ENCODE measurements around the gene PLS1. TPM values are rescaled to one million over a fixed set of nuclear protein-coding genes. Genes with fewer than 3 reads are reported as not detected.
"Not testable (repeated sequence)": the region's sequence is repeated elsewhere in the genome, so short reads cannot be mapped to it uniquely, and the experiment has no call there.

Gene PLS1
- total and polyA plus RNA-seq, 4 experiments from 2014 or later, result 2.7 to 6.2 (median 4.0) TPM

DNA sequence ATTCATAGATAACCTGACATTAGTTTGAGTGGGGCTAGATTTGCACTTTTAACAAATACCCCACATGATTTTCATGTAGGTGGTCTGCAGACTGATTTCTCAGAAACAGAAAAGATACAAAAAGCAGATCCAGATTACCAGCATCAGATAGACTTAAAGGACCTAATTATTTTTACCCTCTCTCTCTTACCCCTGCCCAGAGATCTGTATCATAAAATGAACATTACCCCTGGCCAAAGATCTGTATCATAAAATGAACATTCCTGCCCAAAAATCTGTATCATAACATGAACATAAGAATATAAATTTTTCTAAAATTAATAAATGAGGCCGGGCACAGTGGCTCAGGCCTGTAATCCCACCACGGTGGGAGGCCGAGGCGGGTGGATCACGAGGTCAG lies 113.0 kb downstream of the PLS1 start:
- no peaks in the 10 kb centered on the region for H3K9me3 ChIP-seq (ENCODE audit: control insufficient read depth in 1 of 2, low read length in 2 of 2)
- Mint-ChIP-seq H3K27ac (no peak overlapping the region), H3K9me3 (no peaks in the 10 kb centered on the region), H3K27me3 (peaks cover 1 to 2% of the 10 kb centered on the region in 2 donors), H3K4me1 (peaks cover 0 to 3% (median under 1%) of the 10 kb centered on the region in 4 donors), H3K36me3 (no peaks in the 10 kb centered on the region), H3K4me3 (no peak overlapping the region)
- H3K27ac ChIP-seq (ENCODE audit: low read depth, low read length), result no peak overlapping the region
- CTCF ChIA-PET (ENCODE audit: partially characterized antibody), result no interaction called here
- H3K27me3 ChIP-seq (ENCODE audit: insufficient read depth, low read length), result no peaks in the 10 kb centered on the region
- no peak overlapping the region for H3K4me3 ChIP-seq (ENCODE audit: low read length in 2 of 2)
- intact Hi-C loops (cut with micrococcal nuclease), result no loop called here
- no peaks in the 10 kb centered on the region for H3K36me3 ChIP-seq (ENCODE audit: insufficient read depth, low read length)
- H3K4me1 ChIP-seq (ENCODE audit: insufficient read depth, low read length), result no peaks in the 10 kb centered on the region
- no peak for DNase-seq
- POLR2A ChIA-PET (ENCODE audit: partially characterized antibody), result no interaction called here

DNA sequence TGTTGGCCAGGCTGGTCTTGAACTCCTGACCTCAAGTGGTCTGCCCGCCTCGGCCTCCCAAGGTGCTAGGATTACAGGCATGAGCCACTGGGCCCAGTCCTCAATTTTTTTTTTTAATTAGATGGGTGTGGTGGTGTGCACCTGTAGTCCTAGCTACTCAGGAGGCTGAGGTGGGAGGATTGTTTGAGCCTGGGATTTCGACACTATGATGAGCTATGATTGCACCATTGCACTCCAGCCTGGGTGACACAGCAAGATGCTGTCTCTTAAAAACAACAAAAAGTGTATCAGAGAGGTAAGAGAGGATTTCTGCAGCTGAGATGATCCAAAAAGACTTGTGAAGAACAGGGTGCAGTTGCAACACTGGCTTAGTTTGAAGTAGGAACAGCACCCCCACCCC lies 118.7 kb downstream of the PLS1 start:
- CTCF ChIA-PET (ENCODE audit: partially characterized antibody); H3K36me3 ChIP-seq (ENCODE audit: insufficient read depth, low read length); H3K27ac ChIP-seq (ENCODE audit: low read depth, low read length); POLR2A ChIA-PET (ENCODE audit: partially characterized antibody); H3K27ac Mint-ChIP-seq; H3K4me3 Mint-ChIP-seq; DNase-seq; H3K4me3 ChIP-seq (ENCODE audit: low read length in 2 of 2); H3K4me1 ChIP-seq (ENCODE audit: insufficient read depth, low read length); H3K27me3 ChIP-seq (ENCODE audit: insufficient read depth, low read length); H3K4me1 Mint-ChIP-seq; H3K9me3 ChIP-seq (ENCODE audit: control insufficient read depth in 1 of 2, low read length in 2 of 2); H3K36me3 Mint-ChIP-seq; H3K9me3 Mint-ChIP-seq; intact Hi-C loops (cut with micrococcal nuclease): not testable (repeated sequence)
- H3K27me3 Mint-ChIP-seq, result peaks cover 15 to 28% of the 10 kb centered on the region in 2 donors

DNA sequence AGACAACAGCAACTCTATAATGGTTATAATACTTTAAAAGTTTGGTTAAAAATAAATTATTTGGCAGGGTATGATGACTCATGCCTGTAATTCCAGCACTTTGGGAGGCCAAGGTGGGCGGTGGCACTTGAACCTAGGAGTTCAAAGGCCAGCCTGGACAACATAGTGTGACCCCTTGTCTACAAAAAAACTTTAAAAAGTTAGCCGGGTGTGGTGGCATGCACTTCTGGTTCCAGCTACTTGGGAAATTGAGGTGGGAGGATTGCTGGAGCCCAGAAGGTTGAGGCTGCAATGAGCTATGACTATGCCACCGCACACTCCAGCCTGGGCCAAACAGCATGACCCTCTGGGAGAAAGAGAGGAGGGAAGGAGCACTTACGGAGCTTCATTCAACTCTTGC lies 119.9 kb downstream of the PLS1 start:
- POLR2A ChIA-PET (ENCODE audit: partially characterized antibody), result no interaction called here
- no peak overlapping the region for H3K27ac ChIP-seq (ENCODE audit: low read depth, low read length)
- CTCF ChIA-PET (ENCODE audit: partially characterized antibody), result no interaction called here
- no peaks in the 10 kb centered on the region for H3K4me1 ChIP-seq (ENCODE audit: insufficient read depth, low read length)
- H3K9me3 Mint-ChIP-seq, result no peaks in the 10 kb centered on the region
- no peak overlapping the region for H3K27ac Mint-ChIP-seq
- no peaks in the 10 kb centered on the region for H3K36me3 Mint-ChIP-seq
- no peaks in the 10 kb centered on the region for H3K27me3 ChIP-seq (ENCODE audit: insufficient read depth, low read length)
- no peak for DNase-seq
- intact Hi-C loops (cut with micrococcal nuclease), result no loop called here
- H3K4me3 Mint-ChIP-seq, result no peak overlapping the region
- H3K36me3 ChIP-seq (ENCODE audit: insufficient read depth, low read length), result no peaks in the 10 kb centered on the region
- no peaks in the 10 kb centered on the region for H3K9me3 ChIP-seq (ENCODE audit: control insufficient read depth in 1 of 2, low read length in 2 of 2)
- H3K4me3 ChIP-seq (ENCODE audit: low read length in 2 of 2), result no peak overlapping the region
- H3K4me1 Mint-ChIP-seq, result no peaks in the 10 kb centered on the region
- peaks cover 19 to 37% of the 10 kb centered on the region in 2 donors for H3K27me3 Mint-ChIP-seq

DNA sequence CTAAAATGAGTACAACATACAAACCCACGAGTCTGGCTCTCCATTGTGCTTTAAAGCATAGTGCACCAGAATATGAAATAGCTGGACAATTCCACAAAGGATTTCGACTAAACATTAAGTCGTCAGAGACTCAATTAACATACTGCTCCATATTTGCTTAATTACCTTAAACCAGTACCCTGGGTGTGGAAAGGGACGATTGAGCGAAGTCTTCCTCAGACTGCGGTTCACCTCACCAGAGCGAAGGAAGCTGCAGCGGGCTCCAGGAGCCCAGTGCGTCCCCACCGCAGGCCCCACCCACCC lies 127.4 kb downstream of the PLS1 start:
- H3K27ac ChIP-seq (ENCODE audit: low read depth, low read length), result no peak overlapping the region
- H3K4me3 ChIP-seq (ENCODE audit: low read length in 2 of 2), result no peak overlapping the region
- peaks cover 12% of the 10 kb centered on the region for H3K4me1 ChIP-seq (ENCODE audit: insufficient read depth, low read length)
- Mint-ChIP-seq H3K9me3 (no peaks in the 10 kb centered on the region), H3K36me3 (peaks cover 0 to 2% of the 10 kb centered on the region in 2 donors), H3K4me3 (peak overlapping the region; percentile 88 to 91 (median 90)), H3K27me3 (peaks cover 11 to 20% of the 10 kb centered on the region in 2 donors), H3K27ac (peak overlapping the region in 6 of 7 donors; percentile 25 to 96 (median 92)), H3K4me1 (peaks cover 8 to 15% (median 15%) of the 10 kb centered on the region in 4 donors)
- no peak for DNase-seq
- ChIA-PET CTCF (ENCODE audit: partially characterized antibody) (interaction anchor here (1.1 to 2.0 kb wide), 2 partner anchors 136 to 144 kb away, joined by 3 to 7 read pairs; partner anchors contain the start of gene ATR), POLR2A (ENCODE audit: partially characterized antibody) (interaction anchor here (0.8 to 2.3 kb wide), 8 partner anchors 9 to 1248 kb away, joined by 4 to 18 read pairs (median 6); partner anchors contain the start of genes ATR, DIPK2A, PLS1 and U2SURP)
- no peaks in the 10 kb centered on the region for H3K36me3 ChIP-seq (ENCODE audit: insufficient read depth, low read length)
- H3K27me3 ChIP-seq (ENCODE audit: insufficient read depth, low read length), result no peaks in the 10 kb centered on the region
- intact Hi-C loops (cut with micrococcal nuclease), result loop anchor here (5.0 kb wide), 1 partner anchor 1249 kb away; the partner anchor contains the start of gene DIPK2A
- no peaks in the 10 kb centered on the region for H3K9me3 ChIP-seq (ENCODE audit: control insufficient read depth in 1 of 2, low read length in 2 of 2)

DNA sequence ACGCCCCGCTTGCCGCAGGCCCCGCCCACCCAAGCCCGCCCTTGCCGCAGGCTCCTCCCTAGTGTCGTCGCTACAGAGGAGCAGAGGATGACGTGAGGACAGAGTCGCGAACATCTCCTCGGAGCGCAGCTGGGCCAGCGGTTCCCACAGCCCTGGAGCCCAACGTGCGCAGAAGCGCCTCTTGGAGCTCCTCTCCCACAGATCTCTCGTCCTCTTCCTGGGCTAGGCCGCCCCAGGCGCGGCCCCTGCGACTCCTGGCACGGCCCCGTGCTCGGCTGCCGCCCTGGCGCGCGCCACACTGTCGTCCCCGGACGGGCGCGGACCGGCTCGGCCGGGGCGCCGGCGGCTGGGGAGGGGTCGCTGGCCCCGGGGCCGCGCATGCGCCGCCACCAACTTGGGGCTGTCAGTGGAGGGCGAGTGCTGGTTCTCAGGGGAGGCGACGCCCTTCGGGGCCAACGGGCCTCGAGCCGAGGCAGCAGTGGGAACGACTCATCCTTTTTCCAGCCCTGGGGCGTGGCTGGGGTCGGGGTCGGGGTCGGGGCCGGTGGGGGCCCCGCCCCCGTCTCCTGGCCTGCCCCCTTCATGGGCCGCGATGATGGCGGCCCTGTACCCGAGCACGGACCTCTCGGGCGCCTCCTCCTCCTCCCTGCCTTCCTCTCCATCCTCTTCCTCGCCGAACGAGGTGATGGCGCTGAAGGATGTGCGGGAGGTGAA lies 127.9 kb downstream of the PLS1 start, which contains the start of gene TRPC1:
Gene TRPC1, plus strand, starts transcription at position 67 of the 714 bp plus-strand sequence. Its CDS starts 526 bp downstream, at position 593.
- POLR2A ChIA-PET (ENCODE audit: partially characterized antibody), result interaction anchor here (0.8 to 2.3 kb wide), 8 partner anchors 9 to 1248 kb away, joined by 4 to 18 read pairs (median 6); partner anchors contain the start of genes ATR, DIPK2A, PLS1 and U2SURP
- DNase-seq, result peak; percentile 80 to 87 (median 84)
- intact Hi-C loops (cut with micrococcal nuclease), result loop anchor here (1.0 to 5.0 kb wide), 5 partner anchors 128 to 1248 kb away; partner anchors contain the start of genes ATR, DIPK2A, PLS1 and U2SURP
- Histone ChIP-seq H3K27me3 (ENCODE audit: insufficient read depth, low read length) (no peaks in the 10 kb centered on the region), H3K36me3 (ENCODE audit: insufficient read depth, low read length) (no peaks in the 10 kb centered on the region), H3K27ac (ENCODE audit: low read depth, low read length) (peak within 1 kb of the TSS; percentile 55), H3K9me3 (ENCODE audit: control insufficient read depth in 1 of 2, low read length in 2 of 2) (no peaks in the 10 kb centered on the region), H3K4me3 (ENCODE audit: low read length in 2 of 2) (peak within 1 kb of the TSS; percentile 58 to 65), H3K4me1 (ENCODE audit: insufficient read depth, low read length) (peaks cover 12% of the 10 kb centered on the region)
- Mint-ChIP-seq H3K9me3 (no peaks in the 10 kb centered on the region), H3K4me1 (peaks cover 8 to 15% (median 15%) of the 10 kb centered on the region in 4 donors), H3K27ac (peak within 1 kb of the TSS; percentile 74 to 96 (median 95)), H3K36me3 (peaks cover 0 to 2% of the 10 kb centered on the region in 2 donors), H3K4me3 (peak within 1 kb of the TSS; percentile 88 to 91 (median 90)), H3K27me3 (peaks cover 8 to 15% of the 10 kb centered on the region in 2 donors)
- CTCF ChIA-PET (ENCODE audit: partially characterized antibody), result interaction anchor here (1.1 to 2.0 kb wide), 2 partner anchors 137 to 145 kb away, joined by 3 to 7 read pairs; partner anchors contain the start of gene ATR

DNA sequence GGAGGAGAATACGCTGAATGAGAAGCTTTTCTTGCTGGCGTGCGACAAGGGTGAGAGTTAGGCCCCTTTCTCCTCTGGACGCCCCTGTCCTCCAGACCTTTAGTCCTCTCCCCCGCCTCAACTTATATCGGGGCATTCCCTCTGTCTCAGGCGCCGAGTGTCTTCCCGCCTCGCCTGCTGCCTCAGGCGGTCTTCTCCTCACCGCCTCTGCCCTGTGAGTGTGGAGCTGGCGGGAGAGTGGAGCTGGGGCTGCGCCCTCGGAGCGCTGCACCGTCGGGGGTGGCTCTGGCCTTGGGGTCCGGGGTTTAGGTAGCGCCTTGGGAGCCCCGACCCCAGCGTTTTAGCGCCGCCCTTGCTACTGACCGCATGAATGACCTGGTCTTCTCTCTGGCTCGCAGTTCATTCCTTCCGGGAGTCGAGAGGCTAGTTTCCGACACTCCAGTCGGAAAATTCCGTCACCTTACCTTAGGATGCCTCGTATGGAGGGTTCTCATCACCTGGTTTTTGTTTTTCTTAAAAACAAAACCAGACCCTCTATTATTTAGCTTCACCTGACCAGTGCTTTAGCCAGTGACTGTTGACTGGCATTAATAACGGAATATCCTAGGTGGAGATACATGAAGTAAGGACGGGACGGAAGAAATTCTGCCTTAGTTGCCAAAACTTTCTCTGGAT lies 128.6 kb downstream of the PLS1 start:
- Histone ChIP-seq H3K27ac (ENCODE audit: low read depth, low read length) (peak overlapping the region; percentile 55), H3K4me3 (ENCODE audit: low read length in 2 of 2) (peak overlapping the region; percentile 58 to 65), H3K36me3 (ENCODE audit: insufficient read depth, low read length) (no peaks in the 10 kb centered on the region), H3K4me1 (ENCODE audit: insufficient read depth, low read length) (peaks cover 12% of the 10 kb centered on the region), H3K27me3 (ENCODE audit: insufficient read depth, low read length) (no peaks in the 10 kb centered on the region), H3K9me3 (ENCODE audit: control insufficient read depth in 1 of 2, low read length in 2 of 2) (no peaks in the 10 kb centered on the region)
- DNase-seq, result no peak
- Mint-ChIP-seq H3K9me3 (no peaks in the 10 kb centered on the region), H3K36me3 (peaks cover 0 to 2% of the 10 kb centered on the region in 2 donors), H3K4me1 (peaks cover 8 to 15% (median 15%) of the 10 kb centered on the region in 4 donors), H3K27me3 (peaks cover 4 to 10% of the 10 kb centered on the region in 2 donors), H3K4me3 (peak overlapping the region; percentile 84 to 90 (median 88)), H3K27ac (peak overlapping the region; percentile 74 to 92 (median 89))
- intact Hi-C loops (cut with micrococcal nuclease), result loop anchor here (1.0 to 5.0 kb wide), 5 partner anchors 129 to 1247 kb away; partner anchors contain the start of genes ATR, DIPK2A, PLS1 and U2SURP
- CTCF ChIA-PET (ENCODE audit: partially characterized antibody), result interaction anchor here (2.0 kb wide), 1 partner anchor 146 kb away, joined by 7 read pairs; the partner anchor contains the start of gene ATR
- POLR2A ChIA-PET (ENCODE audit: partially characterized antibody), result interaction anchor here (0.9 to 2.0 kb wide), 5 partner anchors 129 to 1247 kb away, joined by 3 to 16 read pairs (median 7); partner anchors contain the start of genes ATR, DIPK2A, PLS1 and U2SURP
